ENCODE measurements around the gene SARDH.

- TF ChIP-seq CTCF (IDR thresholded peaks at IDR 0.05) (no peak), EP300 (IDR thresholded peaks at IDR 0.05) (no peak)
These were observed 123.0 kb downstream of the SARDH start for GRCh38 chr9:133615186-133615585.
